ENCODE data around the gene ARHGAP20.

DNA sequence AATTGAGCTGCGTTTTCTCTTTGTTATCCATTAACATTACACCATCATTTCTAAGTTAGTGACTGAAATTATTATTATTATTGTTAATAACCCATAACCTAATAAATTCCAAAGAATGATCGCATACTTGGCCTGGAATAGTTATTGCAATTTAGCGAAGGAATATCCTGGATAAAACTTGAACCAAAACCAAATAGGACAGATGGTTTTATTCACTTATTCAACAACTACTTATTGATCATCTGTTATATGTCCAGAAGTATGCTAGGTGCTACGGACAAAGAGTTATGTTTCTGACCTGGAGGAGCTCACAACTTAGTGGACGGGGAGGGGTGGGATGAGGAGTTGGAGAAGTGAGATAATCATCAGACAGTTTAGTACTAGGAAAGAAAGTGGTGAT lies 44.8 kb upstream of the ARHGAP20 start:
- TF ChIP-seq, protein P1, sequence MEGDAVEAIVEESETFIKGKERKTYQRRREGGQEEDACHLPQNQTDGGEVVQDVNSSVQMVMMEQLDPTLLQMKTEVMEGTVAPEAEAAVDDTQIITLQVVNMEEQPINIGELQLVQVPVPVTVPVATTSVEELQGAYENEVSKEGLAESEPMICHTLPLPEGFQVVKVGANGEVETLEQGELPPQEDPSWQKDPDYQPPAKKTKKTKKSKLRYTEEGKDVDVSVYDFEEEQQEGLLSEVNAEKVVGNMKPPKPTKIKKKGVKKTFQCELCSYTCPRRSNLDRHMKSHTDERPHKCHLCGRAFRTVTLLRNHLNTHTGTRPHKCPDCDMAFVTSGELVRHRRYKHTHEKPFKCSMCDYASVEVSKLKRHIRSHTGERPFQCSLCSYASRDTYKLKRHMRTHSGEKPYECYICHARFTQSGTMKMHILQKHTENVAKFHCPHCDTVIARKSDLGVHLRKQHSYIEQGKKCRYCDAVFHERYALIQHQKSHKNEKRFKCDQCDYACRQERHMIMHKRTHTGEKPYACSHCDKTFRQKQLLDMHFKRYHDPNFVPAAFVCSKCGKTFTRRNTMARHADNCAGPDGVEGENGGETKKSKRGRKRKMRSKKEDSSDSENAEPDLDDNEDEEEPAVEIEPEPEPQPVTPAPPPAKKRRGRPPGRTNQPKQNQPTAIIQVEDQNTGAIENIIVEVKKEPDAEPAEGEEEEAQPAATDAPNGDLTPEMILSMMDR (conservative IDR thresholded peaks at IDR 0.05) = no peak
- TF ChIP-seq EZH2 (IDR thresholded peaks at IDR 0.05; ENCODE audit: low read depth) = no peak

Measured in PC-9 (cell line).